H1 (cell line): ENCODE data around the gene MGARP. TPM values are rescaled to one million over a fixed set of nuclear protein-coding genes. Genes with fewer than 3 reads are reported as not detected.

Source experiments
- ATF3 ChIP-seq: IDR thresholded peaks from 2 replicates; pipeline ENCODE4 v1.6.1; 2011; ENCODE audit warnings: low read depth, mild to moderate bottlenecking, low read length; ENCODE audit not compliant: insufficient read depth
- CBX8 ChIP-seq: fragments of 300-800, 300-1000 bp; sonication (generic); IDR thresholded peaks from 2 replicates; pipeline ENCODE4 v1.7.1; 2016; ENCODE audit warnings: low read depth, low read length, borderline replicate concordance
- CHD2 ChIP-seq: IDR thresholded peaks from 2 replicates; pipeline ENCODE4 v1.6.1; 2012; ENCODE audit warnings: low read length, improper control_type of control experiment
- CHD7 ChIP-seq: fragments of 300-600 bp; sonication (generic); IDR thresholded peaks from 2 replicates; pipeline ENCODE4 v1.7.1; 2012; ENCODE audit warnings: low read length, moderate library complexity, mild to moderate bottlenecking, inconsistent platforms; ENCODE audit not compliant: insufficient replicate concordance
- CTBP2 ChIP-seq: IDR thresholded peaks from 2 replicates; pipeline ENCODE4 v1.7.0; 2011; ENCODE audit warnings: borderline replicate concordance, mild to moderate bottlenecking, moderate library complexity, mixed read lengths, low read length; ENCODE audit not compliant: insufficient read depth, insufficient read length
- GTF2F1 ChIP-seq: IDR thresholded peaks from 2 replicates; pipeline ENCODE4 v1.6.1; 2012; ENCODE audit warnings: low read depth, low read length, improper control_type of control experiment, borderline replicate concordance
- RXRA ChIP-seq: IDR thresholded peaks from 2 replicates; pipeline ENCODE4 v1.6.1; 2011; ENCODE audit warnings: low read depth, mild to moderate bottlenecking, low read length, moderate library complexity; ENCODE audit not compliant: insufficient read depth
- TAF1 ChIP-seq: IDR thresholded peaks from 2 replicates; pipeline ENCODE4 v1.6.1; 2011; ENCODE audit warnings: mild to moderate bottlenecking, low read depth, low read length
- TAF7 ChIP-seq: optimal IDR thresholded peaks from 2 replicates; pipeline ENCODE3; 2011; ENCODE audit warnings: low read depth, mild to moderate bottlenecking, inconsistent platforms, low read length, moderate library complexity, borderline replicate concordance
- TEAD4 ChIP-seq: IDR thresholded peaks from 2 replicates; pipeline ENCODE4 v1.6.1; 2012; ENCODE audit warnings: low read depth, low read length, inconsistent platforms, mixed read lengths
- ZNF274 ChIP-seq: IDR thresholded peaks from 2 replicates; pipeline ENCODE4 v1.7.0; 2012; ENCODE audit warnings: low read length, borderline replicate concordance; ENCODE audit errors: extremely low read depth
- polyA plus RNA-seq, 7 experiments: library from polyadenylated mRNA; depleted of rRNA in 3 of 7; stranded (reverse) in 5 of 7; unstranded in 2 of 7; fragments of >200 nt in 5 of 7; fragments of 200-250 nt in 2 of 7; gene quantifications; 1 replicate in 5 of 7; 2 replicates in 1 of 7; 4 replicates in 1 of 7; pipeline versions ENCODE4 v1.2.1 to v1.2.3, GENCODE V29; 2011 to 2013; ENCODE audit warnings: missing spikeins in 2 of 7, mixed read lengths in 2 of 7
- total RNA-seq: library from RNA; stranded (reverse); fragmentation: NEBNext Ultra II Directional; extraction: Animal tissue kit (Norgen Biotek cat#: 25700); gene quantifications from 2 replicates; pipeline ENCODE4 v1.2.1, GENCODE V29; 2021

The MGARP gene
- total and polyA plus RNA-seq, 2 of the 8 experiments (the other 6 are each of a cell fraction or from before 2014, with no cell fraction given): 2.8 to 4.5 TPM

- TF ChIP-seq CHD7: no peak
- no peak for TF ChIP-seq CTBP2
- no peak for TF ChIP-seq ZNF274
- no peak for TF ChIP-seq TEAD4
- no peak for TF ChIP-seq RXRA
- TF ChIP-seq TAF1: no peak
- TF ChIP-seq ATF3: no peak
- TF ChIP-seq TAF7: no peak
- TF ChIP-seq GTF2F1: no peak
- TF ChIP-seq CBX8: no peak
- TF ChIP-seq CHD2: no peak
Observed at GRCh38 chr4:139297001-139297410, 17.0 kb upstream of the MGARP start (continued).
